Measurements from ENCODE around the gene STK40.
A peak's percentile ranks its signal among the peaks of the same experiment; 100 is the strongest.

Gene STK40, protein sequence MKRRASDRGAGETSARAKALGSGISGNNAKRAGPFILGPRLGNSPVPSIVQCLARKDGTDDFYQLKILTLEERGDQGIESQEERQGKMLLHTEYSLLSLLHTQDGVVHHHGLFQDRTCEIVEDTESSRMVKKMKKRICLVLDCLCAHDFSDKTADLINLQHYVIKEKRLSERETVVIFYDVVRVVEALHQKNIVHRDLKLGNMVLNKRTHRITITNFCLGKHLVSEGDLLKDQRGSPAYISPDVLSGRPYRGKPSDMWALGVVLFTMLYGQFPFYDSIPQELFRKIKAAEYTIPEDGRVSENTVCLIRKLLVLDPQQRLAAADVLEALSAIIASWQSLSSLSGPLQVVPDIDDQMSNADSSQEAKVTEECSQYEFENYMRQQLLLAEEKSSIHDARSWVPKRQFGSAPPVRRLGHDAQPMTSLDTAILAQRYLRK

DNA sequence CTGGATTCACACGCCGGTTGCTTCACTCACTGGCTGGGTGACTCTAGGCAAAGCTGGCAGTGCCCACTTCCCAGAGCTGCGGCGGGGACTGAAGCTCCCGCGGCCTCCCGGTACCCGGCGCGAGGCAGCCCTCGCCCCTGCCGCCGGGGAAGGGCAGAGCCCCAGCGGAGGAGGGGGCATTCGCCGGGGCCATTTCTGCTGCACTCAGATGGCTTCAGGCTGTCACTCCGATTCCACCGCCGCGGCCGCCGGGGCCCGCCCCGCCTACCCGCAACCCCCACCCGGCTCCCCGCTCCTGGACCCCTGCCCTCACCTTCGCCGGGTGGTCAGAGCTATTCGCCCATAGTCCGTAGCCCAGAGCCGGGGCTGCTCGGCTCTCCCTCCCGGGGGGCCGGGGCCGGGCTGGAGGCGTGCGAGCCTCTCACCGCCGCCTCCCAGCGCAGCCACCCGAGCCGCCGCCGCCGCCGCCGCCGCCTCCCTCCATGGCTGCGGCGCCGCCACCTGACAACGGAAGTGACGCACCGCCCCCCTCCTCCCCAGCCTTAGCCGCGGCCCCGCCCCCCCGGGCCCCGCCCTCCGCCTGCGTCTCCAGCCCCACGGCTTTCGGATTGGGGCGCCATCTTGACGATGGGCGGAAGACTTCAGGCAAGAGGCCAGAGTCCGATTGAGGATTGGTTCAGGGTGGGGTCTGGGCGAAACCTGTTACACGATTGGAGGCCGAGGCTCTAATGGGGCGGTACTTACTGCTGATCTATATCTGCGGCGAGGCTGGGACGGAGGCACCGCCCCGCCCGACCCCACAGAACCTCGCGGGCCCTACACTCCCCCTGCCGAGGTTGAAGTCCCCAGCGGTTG is at the start of gene STK40:
Gene STK40, minus strand, starts transcription at position 515 of the 855 bp plus-strand sequence. CDS start 24,592 bp downstream, outside the sequence.
- DNase-seq, result peak; percentile 96 to 99 (median 96)

DNA sequence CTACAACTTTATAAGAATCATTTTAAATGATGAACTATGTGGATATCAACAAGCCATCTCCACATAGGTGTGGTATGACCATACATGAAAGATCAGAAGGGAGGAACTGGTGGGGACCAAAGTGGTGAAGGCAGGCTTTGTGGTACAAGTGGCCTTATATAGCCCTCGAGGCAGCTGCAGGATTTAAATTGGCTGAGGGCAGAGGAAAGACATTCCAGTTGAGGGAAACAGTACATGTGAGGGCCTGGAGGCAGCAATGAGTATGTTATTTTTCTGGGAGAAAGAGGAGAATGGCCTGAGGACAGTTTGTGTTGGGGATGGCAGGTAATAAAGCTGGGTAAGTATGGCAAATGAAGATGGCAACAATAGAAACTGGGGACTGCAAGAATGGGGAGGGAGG is 47.4 kb upstream of the STK40 start:
- no peak for DNase-seq

DNA sequence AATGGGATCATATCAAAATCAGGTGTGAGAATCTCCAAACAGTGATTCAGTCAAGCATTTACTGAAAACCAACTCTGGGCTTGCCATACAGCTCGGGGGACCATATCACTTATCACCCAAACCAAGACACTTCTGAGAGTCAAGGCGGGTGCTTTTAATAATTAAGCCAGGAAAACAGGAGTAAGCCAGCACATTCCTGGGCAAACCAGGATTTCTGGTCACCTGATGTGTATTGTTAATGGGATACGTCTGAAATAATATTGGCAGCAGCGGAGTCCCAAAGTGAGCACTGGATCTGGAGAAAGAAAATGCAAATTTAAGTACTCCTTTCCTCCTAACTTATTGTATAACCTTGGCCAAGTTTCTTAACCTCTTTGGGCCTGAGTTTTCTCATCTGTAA is 46.9 kb upstream of the STK40 start:
- no peak for DNase-seq

DNA sequence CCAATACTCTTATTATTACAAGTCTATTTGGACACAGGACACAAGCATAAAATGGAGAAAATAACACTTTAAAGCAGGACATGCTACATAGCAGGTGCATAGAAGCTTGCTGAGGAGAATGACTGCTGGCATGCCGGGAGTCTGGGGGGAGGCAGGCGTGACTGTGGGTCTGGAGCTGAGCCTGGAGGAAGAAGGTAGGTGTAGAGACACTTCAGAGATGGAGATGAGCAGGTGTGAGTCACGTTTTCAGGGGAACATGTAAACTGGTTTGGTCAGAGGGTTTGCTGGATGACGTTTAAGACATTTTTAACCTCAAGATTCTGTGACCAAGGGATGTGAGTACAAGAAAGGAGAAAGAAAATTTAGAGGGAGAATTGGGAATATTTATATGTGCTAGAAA is 40.1 kb upstream of the STK40 start:
- DNase-seq, result no peak

DNA sequence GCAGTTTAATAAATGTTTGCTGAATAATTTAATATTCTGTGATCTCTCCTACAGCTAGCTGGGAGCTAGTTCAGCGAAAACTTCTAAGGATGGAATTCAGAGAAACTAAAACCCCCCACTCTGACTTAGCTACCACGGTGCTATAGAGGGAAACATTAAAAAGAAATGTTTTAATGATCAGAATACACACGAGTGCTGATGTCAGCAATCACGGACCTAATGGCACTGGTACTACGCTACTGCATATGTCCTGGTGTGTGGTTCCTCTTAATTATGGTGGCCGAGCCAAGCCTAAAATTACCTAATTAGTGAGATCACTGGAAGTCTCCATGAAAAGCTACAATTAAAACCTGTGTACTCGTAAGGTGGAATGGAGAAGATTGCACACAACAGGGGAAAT is 35.9 kb upstream of the STK40 start:
- DNase-seq, result no peak

DNA sequence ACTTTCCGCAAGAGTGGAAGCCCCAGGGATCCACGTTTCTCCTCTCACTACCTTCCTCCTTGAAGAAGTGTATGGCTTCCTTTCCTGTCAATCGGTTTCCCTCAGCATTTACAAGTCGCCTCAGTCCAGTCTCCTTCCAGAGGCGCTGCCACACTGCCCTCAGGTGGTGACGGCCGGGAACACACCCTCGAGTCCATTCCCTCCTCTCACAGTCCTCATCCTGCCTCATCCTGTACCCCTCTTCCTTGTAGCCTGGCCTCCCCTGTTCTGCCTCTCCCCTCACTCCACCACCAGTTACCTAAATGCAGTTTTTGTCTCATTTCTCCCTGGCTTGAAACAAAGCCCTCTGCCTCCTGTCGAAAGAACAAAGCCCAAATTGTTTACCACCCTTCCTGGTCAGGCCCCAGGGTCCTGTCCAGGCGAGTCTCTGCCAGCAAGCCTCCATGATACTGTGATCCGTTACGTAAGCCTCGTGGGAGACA is 35.2 kb upstream of the STK40 start:
- DNase-seq, result peak; percentile 67 to 95 (median 84)

DNA sequence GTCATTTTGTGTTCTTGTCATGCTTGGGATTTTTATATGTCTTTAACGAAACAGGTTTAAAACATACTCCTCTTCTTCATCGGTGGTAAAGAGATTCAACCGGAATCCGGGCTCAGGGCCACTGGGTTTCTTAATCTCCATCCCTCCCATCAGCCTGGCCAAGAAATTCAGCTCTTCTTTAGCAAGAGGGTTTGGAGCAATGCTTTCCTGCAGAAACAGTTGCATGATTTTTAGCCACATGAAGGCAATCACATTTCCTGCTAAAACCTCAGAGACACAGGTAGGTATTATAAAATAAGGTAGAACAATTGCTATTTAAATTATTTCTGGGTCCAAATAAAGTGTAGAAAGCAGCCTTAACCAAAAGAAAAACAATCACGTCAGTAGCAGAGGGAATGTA is 34.7 kb upstream of the STK40 start:
- DNase-seq, result no peak

DNA sequence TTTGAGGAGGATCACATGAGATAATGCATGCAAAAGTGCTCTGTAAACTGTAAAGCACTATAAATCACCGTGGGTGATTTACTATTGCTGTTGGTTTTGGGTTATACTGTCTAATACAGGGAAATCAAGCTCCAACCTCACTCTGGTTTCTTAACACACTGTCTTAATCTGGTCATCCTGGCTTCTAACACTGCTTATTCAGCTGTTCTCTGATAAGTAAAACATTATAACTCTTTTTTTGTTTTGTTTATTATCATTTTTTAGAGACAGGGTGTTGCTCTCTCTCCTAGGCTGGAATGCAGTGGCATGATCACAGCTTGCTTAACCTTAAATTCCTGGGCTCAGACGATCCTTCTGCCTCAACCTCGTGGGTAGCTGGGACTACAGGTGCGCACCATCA is 33.8 kb upstream of the STK40 start:
- no peak for DNase-seq

DNA sequence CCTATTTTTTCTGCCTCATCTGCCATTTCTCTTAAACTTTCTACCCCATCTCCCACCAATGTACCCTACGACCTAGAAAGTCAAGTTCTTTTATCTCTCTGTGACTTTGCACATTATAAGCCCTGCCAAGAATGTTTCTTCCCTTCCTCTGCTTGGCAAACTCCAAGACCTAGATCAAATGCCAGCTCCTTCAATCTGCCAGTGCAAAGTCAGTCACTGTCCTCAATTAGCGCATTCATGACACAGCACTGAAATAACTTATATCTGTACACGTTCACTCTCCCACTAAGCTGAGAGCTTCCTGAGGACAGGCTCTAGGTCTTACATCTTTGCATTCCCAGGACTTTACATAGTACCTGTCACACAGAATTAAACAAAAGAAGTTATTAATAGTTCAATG is 33.4 kb upstream of the STK40 start:
- no peak for DNase-seq

DNA sequence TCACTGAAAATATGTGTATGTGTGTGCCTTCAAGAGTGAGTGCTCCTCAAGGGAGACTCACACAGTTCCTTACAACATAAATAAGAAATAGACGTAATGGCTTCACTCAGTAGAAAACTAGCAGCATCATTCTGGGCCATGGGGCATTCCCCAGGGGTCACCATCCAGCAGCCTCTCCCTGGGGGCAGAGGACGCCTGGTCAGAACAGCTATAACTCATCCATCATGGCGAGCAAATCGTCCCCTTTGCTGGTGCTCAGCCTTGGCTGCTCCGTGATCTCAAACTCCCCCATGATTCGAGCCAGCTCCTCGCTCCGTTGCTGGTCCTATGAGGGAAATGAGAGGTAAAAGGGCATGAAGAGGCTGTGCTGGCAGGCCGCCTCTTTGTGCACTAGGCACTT is 32.2 kb upstream of the STK40 start:
- DNase-seq, result no peak

DNA sequence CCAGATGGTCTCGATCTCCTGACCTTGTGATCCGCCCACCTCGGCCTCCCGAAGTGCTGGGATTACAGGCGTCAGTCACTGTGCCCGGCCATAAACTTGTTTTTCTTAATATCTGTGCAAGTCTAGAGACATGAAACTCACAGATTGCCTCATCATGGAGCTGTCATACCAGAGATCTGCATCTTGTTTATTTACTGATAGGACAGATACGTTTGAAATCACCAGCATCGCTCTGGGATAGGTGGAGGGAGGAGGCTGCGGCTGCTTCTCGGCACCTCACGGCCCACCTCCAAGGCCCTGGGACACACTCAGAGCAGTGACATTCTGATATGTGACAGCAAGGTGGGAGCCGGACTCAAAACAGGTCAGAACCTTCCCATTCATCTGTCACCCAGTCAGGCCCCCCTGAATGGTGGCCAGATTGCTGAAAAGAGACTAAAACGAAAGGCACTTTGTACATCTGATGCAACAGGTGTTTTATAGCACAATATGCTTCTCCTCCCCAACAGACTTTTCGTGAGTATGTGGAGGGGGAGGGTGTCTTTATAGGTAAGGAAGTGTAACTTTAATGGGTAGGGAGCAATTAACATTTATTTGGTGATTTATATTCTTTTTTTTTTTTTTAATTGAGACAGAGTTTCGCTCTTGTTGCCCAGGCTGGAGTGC is 30.1 kb upstream of the STK40 start:
- DNase-seq, result no peak

DNA sequence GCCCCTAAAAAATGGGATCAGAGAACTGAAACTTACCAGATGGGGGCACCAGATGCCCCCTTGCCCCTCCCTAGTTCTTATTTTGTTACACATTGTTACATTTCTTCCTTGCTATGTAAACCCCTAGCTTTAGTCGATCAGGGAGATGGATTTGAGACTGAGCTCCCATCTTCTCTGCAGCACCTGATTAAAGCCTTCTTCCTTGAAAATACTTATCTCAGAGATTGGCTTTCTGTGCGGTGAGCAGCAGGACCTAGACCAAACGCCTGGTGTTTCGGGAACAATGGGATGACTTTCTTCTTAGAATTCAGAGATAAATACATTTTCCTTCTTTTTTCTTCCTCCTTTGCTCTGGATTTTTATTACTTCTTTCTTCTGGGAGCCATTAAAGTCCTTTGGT is 28.7 kb upstream of the STK40 start:
- no peak for DNase-seq

DNA sequence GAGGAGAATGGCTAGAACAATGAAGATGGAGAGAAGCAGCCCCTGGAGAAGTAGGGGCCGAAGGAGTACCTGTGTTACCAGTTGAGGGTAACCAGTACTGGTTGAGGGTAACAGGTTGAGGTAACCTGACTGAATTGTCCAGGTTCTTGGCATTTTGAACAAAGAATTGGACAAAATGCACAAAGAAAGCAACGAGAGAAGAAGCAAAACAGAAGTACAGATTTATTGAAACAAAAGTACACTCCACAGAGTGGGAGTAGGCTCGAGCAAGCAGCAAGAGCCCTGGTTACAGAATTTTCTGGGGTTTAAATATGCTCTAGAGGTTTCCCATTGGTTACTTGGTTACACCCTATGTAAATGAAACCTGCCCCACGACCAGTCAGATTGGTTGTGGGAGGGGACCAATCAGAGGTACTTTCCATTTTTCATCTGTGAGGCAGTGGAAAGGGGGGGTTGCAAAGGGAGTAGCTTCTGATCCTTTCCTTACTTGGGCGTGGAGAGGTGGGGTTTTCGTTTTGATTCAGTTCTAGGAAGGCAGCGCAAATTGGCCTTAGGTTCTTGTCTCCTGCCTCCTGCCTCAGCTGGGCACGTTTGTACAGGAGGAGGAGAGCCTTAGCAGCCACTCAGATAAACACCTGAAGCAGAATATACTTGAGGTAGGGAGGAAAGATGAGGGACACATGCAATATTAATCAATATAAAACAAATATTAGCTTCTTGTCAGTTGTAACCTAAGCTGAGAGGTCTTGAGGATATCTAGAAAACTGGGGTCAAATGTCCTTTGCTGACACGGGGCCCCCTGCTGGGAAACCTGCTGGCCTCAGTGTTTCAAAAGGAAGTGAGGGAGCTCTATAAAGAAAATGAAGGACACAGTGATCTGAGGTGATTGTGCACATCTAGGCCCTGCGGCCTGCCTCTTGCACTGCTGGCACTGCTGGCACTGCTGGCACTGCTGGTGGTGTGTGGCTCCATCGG is 26.2 kb upstream of the STK40 start:
- no peak for DNase-seq

DNA sequence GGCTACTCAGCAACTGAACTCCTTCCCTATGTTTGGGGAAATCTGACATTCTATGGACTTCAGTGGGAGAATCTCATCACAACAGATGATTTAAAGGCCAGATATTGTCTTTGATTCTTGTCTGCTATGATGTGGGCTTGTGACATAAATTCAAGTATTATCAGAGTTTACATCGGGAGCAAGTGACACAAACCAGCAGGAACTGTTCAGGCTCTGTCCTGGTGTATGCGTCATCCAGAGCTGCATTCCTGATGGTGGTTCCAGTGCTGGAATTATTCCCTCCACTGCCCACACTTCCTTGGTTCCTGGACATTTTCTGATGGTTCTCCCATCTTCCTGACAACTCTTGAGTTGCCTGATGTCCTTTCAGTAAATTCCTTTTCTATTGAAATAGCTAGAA is 22.8 kb upstream of the STK40 start:
- no peak for DNase-seq

DNA sequence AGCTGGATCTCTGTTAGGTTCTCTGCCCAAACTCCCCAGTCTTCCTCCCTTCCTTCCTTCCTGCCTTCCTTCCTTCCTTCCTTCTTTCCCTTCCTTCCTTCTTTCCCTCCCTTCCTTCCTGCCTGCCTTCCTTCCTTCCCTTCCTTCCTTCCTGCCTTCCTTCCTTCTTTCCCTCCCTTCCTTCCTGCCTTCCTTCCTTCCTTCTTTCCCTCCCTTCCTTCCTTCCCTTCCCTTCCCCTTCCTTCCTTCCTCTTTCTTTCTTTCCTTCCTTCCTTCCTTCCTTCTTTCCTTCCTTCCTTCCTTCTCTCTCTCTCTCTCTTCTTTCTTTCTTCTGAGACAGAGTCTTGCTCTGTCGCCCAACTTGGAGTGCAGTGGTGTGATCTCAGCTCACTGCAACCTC is 20.7 kb upstream of the STK40 start:
- no peak for DNase-seq

DNA sequence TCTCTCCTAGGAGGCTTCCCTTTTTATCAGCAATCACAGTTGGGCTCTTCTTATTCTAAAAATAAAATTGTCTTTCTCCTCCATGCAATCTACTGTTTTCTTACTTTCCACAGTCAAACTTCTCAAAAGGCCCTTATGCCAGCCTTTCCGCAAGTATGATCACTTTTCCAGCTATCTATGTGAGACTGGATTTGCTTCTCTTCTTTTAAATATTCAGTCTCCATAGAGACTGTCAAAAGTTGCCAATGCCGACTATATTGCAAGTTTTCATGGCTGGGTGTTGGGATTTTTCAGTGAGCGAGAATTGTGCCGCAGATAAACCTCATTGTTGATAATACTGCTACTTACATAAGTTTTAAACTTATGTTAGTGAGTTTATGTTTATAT is 16.8 kb upstream of the STK40 start:
- no peak for DNase-seq

DNA sequence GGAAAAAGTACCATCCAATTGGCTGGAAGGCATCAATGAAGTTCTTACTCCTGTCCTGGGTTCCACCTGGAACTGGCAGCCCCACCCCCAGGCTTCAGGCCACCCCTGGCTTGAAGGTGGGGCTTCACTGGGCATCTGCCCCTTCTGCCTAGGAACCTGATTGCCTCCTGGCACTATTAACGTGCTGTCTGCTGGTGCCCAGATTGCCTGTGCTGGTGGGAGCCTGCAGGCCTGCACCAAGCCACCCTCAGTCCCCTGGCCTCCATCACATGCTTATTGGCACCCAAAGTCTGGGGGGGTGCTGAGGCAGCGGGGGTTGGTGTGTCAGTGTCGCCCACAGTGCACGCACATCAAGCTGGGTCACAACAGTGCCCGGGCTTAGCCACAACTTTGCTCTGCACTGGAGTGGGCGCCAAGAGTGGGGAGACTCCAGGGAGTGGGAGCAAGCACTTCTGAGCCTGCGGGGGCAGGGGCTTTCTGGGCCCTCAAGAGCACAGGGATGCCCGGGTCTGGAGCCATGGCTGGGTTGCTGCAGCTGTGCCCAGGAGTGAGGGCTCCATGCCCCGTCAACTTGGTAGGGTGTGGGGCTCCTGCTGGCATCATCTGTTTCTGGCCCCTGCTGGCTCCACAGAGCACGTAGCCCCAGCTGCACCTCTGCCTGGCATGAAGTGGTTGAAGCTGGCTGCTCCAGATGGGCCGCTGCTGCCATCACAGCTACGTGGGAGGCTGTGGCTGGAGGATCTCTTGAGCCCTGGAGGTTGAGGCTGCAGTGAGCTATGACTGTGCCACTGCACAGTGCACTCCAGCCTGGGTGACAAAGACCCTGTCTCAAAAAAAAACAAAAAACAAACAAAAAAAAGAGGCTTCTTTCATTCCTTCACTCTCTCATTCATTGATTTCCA is 16.1 kb upstream of the STK40 start:
- no peak for DNase-seq

DNA sequence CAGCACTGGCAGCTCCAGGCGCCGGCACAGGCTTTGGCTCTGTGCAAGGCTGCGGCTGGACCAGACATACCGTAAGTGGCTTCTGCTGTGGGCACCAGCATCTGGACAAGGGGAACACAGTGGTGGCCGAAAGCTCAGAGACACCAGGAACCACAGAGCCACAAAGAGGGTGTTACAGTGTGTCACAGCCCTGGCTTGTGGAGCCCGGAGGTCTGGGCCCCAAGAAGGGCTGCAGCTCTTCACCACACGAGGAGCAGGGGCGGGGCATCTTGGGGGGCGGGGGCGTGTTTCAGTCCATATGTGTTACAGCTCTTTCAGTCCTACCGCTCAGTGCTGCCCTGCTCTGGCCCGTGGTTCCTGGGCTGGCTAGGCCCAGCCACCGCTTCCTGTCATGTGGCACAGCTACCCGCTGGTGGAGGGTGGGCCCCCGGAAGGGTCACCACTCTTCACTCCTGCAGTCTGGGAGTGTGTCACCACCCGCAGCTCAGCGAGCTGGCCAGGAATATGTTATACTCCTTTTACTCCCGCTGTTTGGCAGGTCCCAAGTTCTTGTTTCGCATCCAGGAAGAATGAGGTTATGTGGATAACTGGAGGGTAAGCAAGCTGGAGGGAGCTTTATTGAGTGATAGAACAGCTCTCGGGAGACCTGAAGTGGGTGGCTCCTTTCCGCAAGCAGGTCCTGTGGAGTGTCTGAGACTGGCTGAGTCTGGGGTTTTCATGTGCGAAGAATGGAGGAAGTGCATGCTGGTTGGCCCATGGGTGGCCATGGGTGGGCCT is 15.3 kb upstream of the STK40 start:
- peak in 2 of 4 experiments; percentile 8 to 13 for DNase-seq

DNA sequence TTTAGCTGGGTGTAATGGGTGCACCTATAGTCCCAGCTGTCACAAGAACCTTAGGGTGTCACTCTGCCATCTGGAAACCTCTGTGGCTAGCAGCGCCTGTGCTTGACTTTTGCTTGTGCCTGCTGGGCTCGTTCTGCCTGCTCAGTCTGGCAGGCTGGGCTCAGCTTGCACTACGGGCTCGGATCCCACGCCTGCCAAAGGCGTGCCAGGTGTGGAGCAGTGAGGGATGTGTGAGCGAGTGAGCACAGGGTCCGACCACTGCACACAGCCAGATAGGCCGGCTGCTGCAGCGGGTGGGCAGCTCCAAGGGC is 14.7 kb upstream of the STK40 start:
- DNase-seq, result no peak

DNA sequence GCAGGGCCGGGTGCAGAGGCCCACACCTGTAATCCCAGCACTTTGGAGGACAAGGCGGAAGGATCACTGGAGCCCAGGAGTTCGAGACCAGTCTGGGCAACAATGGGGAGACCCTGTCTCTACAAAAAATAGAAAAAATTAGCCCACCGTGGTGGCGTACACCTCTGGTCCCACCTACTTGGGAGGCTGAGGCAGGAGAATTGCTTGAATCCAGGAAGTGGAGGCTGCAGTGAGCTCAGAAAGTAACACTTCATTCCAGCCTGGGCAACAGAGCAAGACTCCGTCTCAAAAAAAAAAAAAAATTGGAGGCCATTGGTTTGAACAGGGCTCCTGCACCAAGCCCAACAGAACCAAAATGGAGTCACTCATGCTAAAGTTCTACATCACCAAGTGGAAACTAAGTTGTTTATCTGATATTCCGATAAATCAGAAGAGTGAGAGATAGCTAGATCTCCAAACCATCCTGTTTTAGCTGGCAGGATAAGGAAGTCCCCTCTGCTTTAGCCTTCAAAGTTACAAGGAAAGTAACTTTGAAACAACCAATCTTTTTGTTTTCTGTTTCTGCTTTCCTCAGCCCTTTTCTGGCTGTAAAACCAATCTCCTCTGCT is 12.8 kb upstream of the STK40 start:
- no peak for DNase-seq
